Neural crest cell (in vitro differentiated cells): ENCODE data around the gene PNRC1. TPM values are rescaled to one million over a fixed set of nuclear protein-coding genes. Genes with fewer than 3 reads are reported as not detected.

Source experiments
- DNase-seq: peaks from one replicate; pipeline ENCODE4 v3.0.0; 2021; ENCODE audit warnings: low read depth, mixed read lengths, low spot score
- H3K27ac Mint-ChIP-seq: one replicate; pipeline ENCODE4 v1.8.0; 2021; ENCODE audit warnings: mild to moderate bottlenecking, mixed read lengths; ENCODE audit not compliant: unreplicated experiment
- H3K27me3 Mint-ChIP-seq: 2 replicates; pipeline ENCODE4 v1.8.0; 2021; ENCODE audit warnings: low read depth, mild to moderate bottlenecking, mixed read lengths
- H3K36me3 Mint-ChIP-seq: 2 replicates; pipeline ENCODE4 v1.8.0; 2021; ENCODE audit warnings: low read depth, mild to moderate bottlenecking, mixed read lengths
- H3K4me1 Mint-ChIP-seq: 2 replicates; pipeline ENCODE4 v1.8.0; 2021; ENCODE audit warnings: mixed read lengths
- H3K4me3 Mint-ChIP-seq: one replicate; pipeline ENCODE4 v1.8.0; 2021; ENCODE audit warnings: mild to moderate bottlenecking, mixed read lengths
- H3K9me3 Mint-ChIP-seq: 2 replicates; pipeline ENCODE4 v1.8.0; 2021; ENCODE audit warnings: mixed read lengths
- total RNA-seq: library from RNA; stranded (reverse); gene quantifications from 2 replicates; pipeline ENCODE4 v1.2.1, GENCODE V29; 2021
- TF ChIP-seq, protein P1 (sequence below): fragments of 200-600 bp; sonication (generic); conservative IDR thresholded peaks from 2 replicates; pipeline ENCODE4 v1.5.0; 2021; ENCODE audit warnings: antibody characterized with exemption, mild to moderate bottlenecking

The PNRC1 gene
- total RNA-seq, 1 donor from 2014 or later = 42.0 TPM

- DNase-seq = no peak
- Mint-ChIP-seq H3K27ac (no peak overlapping the region), H3K9me3 (peaks cover 4% of the 10 kb centered on the region), H3K4me3 (no peak overlapping the region), H3K27me3 (no peaks in the 10 kb centered on the region), H3K4me1 (no peaks in the 10 kb centered on the region), H3K36me3 (peaks cover 13% of the 10 kb centered on the region)
- TF ChIP-seq, protein P1, sequence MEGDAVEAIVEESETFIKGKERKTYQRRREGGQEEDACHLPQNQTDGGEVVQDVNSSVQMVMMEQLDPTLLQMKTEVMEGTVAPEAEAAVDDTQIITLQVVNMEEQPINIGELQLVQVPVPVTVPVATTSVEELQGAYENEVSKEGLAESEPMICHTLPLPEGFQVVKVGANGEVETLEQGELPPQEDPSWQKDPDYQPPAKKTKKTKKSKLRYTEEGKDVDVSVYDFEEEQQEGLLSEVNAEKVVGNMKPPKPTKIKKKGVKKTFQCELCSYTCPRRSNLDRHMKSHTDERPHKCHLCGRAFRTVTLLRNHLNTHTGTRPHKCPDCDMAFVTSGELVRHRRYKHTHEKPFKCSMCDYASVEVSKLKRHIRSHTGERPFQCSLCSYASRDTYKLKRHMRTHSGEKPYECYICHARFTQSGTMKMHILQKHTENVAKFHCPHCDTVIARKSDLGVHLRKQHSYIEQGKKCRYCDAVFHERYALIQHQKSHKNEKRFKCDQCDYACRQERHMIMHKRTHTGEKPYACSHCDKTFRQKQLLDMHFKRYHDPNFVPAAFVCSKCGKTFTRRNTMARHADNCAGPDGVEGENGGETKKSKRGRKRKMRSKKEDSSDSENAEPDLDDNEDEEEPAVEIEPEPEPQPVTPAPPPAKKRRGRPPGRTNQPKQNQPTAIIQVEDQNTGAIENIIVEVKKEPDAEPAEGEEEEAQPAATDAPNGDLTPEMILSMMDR = no peak
Measured at GRCh38 chr6:89132057-89132456, 51.5 kb downstream of the PNRC1 start.

- Mint-ChIP-seq H3K36me3 (peaks cover 8% of the 10 kb centered on the region), H3K27ac (no peak overlapping the region), H3K27me3 (no peaks in the 10 kb centered on the region), H3K9me3 (no peaks in the 10 kb centered on the region), H3K4me3 (no peak overlapping the region), H3K4me1 (no peaks in the 10 kb centered on the region)
- DNase-seq = no peak
- TF ChIP-seq, protein P1 = no peak
Measured at GRCh38 chr6:89133981-89134380, 53.4 kb downstream of the PNRC1 start.

- no peak overlapping the region for H3K27ac Mint-ChIP-seq
- DNase-seq = no peak
- TF ChIP-seq, protein P1 = no peak
- no peak overlapping the region for H3K4me3 Mint-ChIP-seq
- H3K27me3 Mint-ChIP-seq = no peaks in the 10 kb centered on the region
- H3K36me3 Mint-ChIP-seq = peaks cover 7% of the 10 kb centered on the region
- no peaks in the 10 kb centered on the region for H3K4me1 Mint-ChIP-seq
- no peaks in the 10 kb centered on the region for H3K9me3 Mint-ChIP-seq
Measured at GRCh38 chr6:89134723-89135122, 54.2 kb downstream of the PNRC1 start.

Other genes with a start within 250 kb of the PNRC1 start
- gene RNGTT, start 117.1 kb upstream of the PNRC1 start, total RNA-seq = 20.7 and 23.3 TPM in 2 replicates
- gene SRSF12, start 37.3 kb downstream of the PNRC1 start, total RNA-seq = 21.9 and 23.5 TPM in 2 replicates
- 16.1 and 16.5 TPM in 2 replicates for gene PM20D2, start 65.3 kb downstream of the PNRC1 start, total RNA-seq
- gene GABRR1, start 136.6 kb downstream of the PNRC1 start, total RNA-seq = 0.12 TPM in 1 of 2 replicates, not detected in the other
- gene GABRR2, start 234.5 kb downstream of the PNRC1 start, total RNA-seq = 0.34 and 0.51 TPM in 2 replicates